Stomach (tissue), 9 donors: ENCODE results near the gene FAM177A1. TPM values are rescaled to one million over a fixed set of nuclear protein-coding genes. Genes with fewer than 3 reads are reported as not detected.
"Not testable (repeated sequence)": the region's sequence is repeated elsewhere in the genome, so short reads cannot be mapped to it uniquely, and the experiment has no call there.

Experiments used
- DNase-seq, 2 donors: peaks; one replicate each; pipeline versions ENCODE4 v3.0.0 to v3.0.0-alpha.2; 2013 to 2019
- H3K27ac ChIP-seq, 5 donors: fragments of 200-600 bp in 4 of 5; sonication (generic) in 4 of 5; one replicate each; pipeline ENCODE4 v1.5.1; 2013 to 2019; ENCODE audit warnings: mild to moderate bottlenecking in 1 of 5, moderate library complexity in 1 of 5
- H3K27me3 ChIP-seq, 3 donors: fragments of 200-600 bp; sonication (generic); one replicate each; pipeline ENCODE4 v1.5.1; 2017 to 2019; ENCODE audit warnings: mixed run types in 1 of 3
- H3K36me3 ChIP-seq, 4 donors: fragments of 200-600 bp; sonication (generic); 1 replicate in 3 of 4; 2 replicates in 1 of 4; pipeline ENCODE4 v1.5.1; 2016 to 2019
- H3K4me1 ChIP-seq, 4 donors: fragments of 200-600 bp; sonication (generic); one replicate each; pipeline ENCODE4 v1.5.1; 2016 to 2019
- H3K4me3 ChIP-seq, 4 donors: fragments of 200-600 bp; sonication (generic) in 3 of 4; one replicate each; pipeline ENCODE4 v1.5.1; 2016 to 2019; ENCODE audit warnings: mild to moderate bottlenecking in 1 of 4
- H3K9me3 ChIP-seq, 4 donors: fragments of 200-600 bp; sonication (generic); one replicate each; pipeline ENCODE4 v1.5.1; 2016 to 2019
- CTCF ChIP-seq, 7 experiments: fragments of 450-650 bp in 4 of 7; fragments of 200-600 bp in 3 of 7; sonication (generic) in 3 of 7; IDR thresholded peaks; one replicate each; pipeline ENCODE4 v1.5.1; 2016 to 2019; ENCODE audit warnings: antibody characterized with exemption in 7 of 7, control low read depth in 2 of 7, mild to moderate bottlenecking in 1 of 7
- EP300 ChIP-seq: sonication (generic); formaldehyde crosslinking; IDR thresholded peaks from one replicate; pipeline ENCODE4 v1.6.1; 2017; ENCODE audit warnings: antibody characterized with exemption
- POLR2A ChIP-seq, 4 donors: fragments of 450-650 bp; IDR thresholded peaks; one replicate each; pipeline ENCODE4 v1.6.1; 2016; ENCODE audit warnings: antibody characterized with exemption in 4 of 4, control low read depth in 2 of 4, mild to moderate bottlenecking in 1 of 4, moderate library complexity in 1 of 4
- POLR2AphosphoS5 ChIP-seq, 3 donors: sonication (generic); formaldehyde crosslinking; IDR thresholded peaks; one replicate each; pipeline ENCODE4 v1.6.1; 2016; ENCODE audit warnings: antibody characterized with exemption in 3 of 3
- WGBS, 5 donors: extraction: QIAGEN DNeasy Blood & Tissue Kit in 3 of 5; methylation state at CpG; one replicate each; pipeline versions ENCODE4 v1.1.5 to v1.1.7; 2013 to 2018; 5-methylcytosine and 5-hydroxymethylcytosine counted together
- intact Hi-C: fragments of 100-400 bp; cut with DNase I; formaldehyde crosslinking; loops from one replicate; pipeline ENCODE4 v1.15.1; 2023; ENCODE audit warnings: low total_unique reads
- polyA plus RNA-seq, 3 donors: library from polyadenylated mRNA; stranded (reverse); fragments of 200-250 nt; gene quantifications; one replicate each; pipeline ENCODE4 v1.2.3, GENCODE V29; 2013
- total RNA-seq, 5 donors: library from RNA; depleted of rRNA; stranded (reverse); fragments of >200 nt; gene quantifications; one replicate each; pipeline versions ENCODE4 v1.1.0 to v1.2.3, GENCODE V29; 2014 to 2016
- donor health status: healthy with polysubstance abuse.
- donor health status: Bipolar disorder and iron deficiency.
- donor health status: healthy.

Gene FAM177A1
- total and polyA plus RNA-seq, 8 donors: 13.8 to 300 (median 47.5) TPM

GRCh38 chr14:35079742-35080141, 33.7 kb downstream of the FAM177A1 start:
- H3K4me3 ChIP-seq: no peak overlapping the region
- peaks cover 0 to 6% (median 0%) of the 10 kb centered on the region in 4 donors for H3K4me1 ChIP-seq
- H3K9me3 ChIP-seq: no peaks in the 10 kb centered on the region
- intact Hi-C loops: no loop called here
- WGBS, 5 donors: 48 to 78% (median 62%) methylated on average over 1 of the region's 1 CpG
- no peak overlapping the region for H3K27ac ChIP-seq
- no peaks in the 10 kb centered on the region for H3K27me3 ChIP-seq
- TF ChIP-seq POLR2AphosphoS5 (IDR thresholded peaks at IDR 0.05): no peak
- no peak for TF ChIP-seq EP300
- TF ChIP-seq CTCF (IDR thresholded peaks at IDR 0.05): no peak
- TF ChIP-seq POLR2A (IDR thresholded peaks at IDR 0.05): no peak
- H3K36me3 ChIP-seq: peaks cover 7 to 89% (median 74%) of the 10 kb centered on the region in 4 donors
- DNase-seq: peak in 1 of 2 donors; percentile 3

GRCh38 chr14:35083530-35084150, 37.6 kb downstream of the FAM177A1 start:
- no peak for DNase-seq
- Histone ChIP-seq H3K4me1 (no peaks in the 10 kb centered on the region), H3K9me3 (no peaks in the 10 kb centered on the region), H3K4me3 (no peak overlapping the region), H3K27ac (no peak overlapping the region), H3K27me3 (no peaks in the 10 kb centered on the region), H3K36me3 (peaks cover 20 to 100% (median 99%) of the 10 kb centered on the region in 4 donors)
- intact Hi-C loops: no loop called here
- WGBS, 5 donors: 92 to 97% (median 95%) methylated on average over 8 of the region's 8 CpGs
- TF ChIP-seq CTCF (IDR thresholded peaks at IDR 0.05) (no peak), POLR2A (IDR thresholded peaks at IDR 0.05) (no peak), EP300 (no peak), POLR2AphosphoS5 (IDR thresholded peaks at IDR 0.05) (no peak)

- no peak for DNase-seq
- Histone ChIP-seq H3K36me3 (peaks cover 25 to 100% (median 99%) of the 10 kb centered on the region in 4 donors), H3K4me1 (no peaks in the 10 kb centered on the region), H3K9me3 (no peaks in the 10 kb centered on the region), H3K27ac (no peak overlapping the region), H3K27me3 (no peaks in the 10 kb centered on the region), H3K4me3 (no peak overlapping the region)
- intact Hi-C loops: no loop called here
- 84 to 95% (median 87%) methylated on average over 2 of the region's 2 CpGs for WGBS, 5 donors
- TF ChIP-seq POLR2A (IDR thresholded peaks at IDR 0.05) (no peak), POLR2AphosphoS5 (IDR thresholded peaks at IDR 0.05) (no peak), CTCF (IDR thresholded peaks at IDR 0.05) (no peak), EP300 (no peak)
Observed at GRCh38 chr14:35085441-35085840, 39.4 kb downstream of the FAM177A1 start.

GRCh38 chr14:35088514-35088913, 42.4 kb downstream of the FAM177A1 start:
- Histone ChIP-seq H3K27ac (no peak overlapping the region), H3K27me3 (no peaks in the 10 kb centered on the region), H3K36me3 (peaks cover 28 to 100% (median 100%) of the 10 kb centered on the region in 4 donors), H3K9me3 (no peaks in the 10 kb centered on the region), H3K4me1 (no peaks in the 10 kb centered on the region), H3K4me3 (no peak overlapping the region)
- no peak for DNase-seq
- intact Hi-C loops: no loop called here
- TF ChIP-seq CTCF (IDR thresholded peaks at IDR 0.05) (no peak), POLR2AphosphoS5 (IDR thresholded peaks at IDR 0.05) (no peak), POLR2A (IDR thresholded peaks at IDR 0.05) (no peak), EP300 (no peak)
- WGBS, 5 donors: 86 to 94% (median 88%) methylated on average over 2 of the region's 2 CpGs

GRCh38 chr14:35094645-35095044, 48.6 kb downstream of the FAM177A1 start:
- H3K36me3 ChIP-seq: peaks cover 46 to 100% (median 99%) of the 10 kb centered on the region in 4 donors
- H3K27ac ChIP-seq, H3K9me3 ChIP-seq, H3K4me1 ChIP-seq, intact Hi-C loops, H3K4me3 ChIP-seq, H3K27me3 ChIP-seq, DNase-seq: not testable (repeated sequence)
- WGBS, 5 donors: 89 to 98% (median 98%) methylated on average over 6 of the region's 6 CpGs
